Measurements from ENCODE around the gene JADE1. TPM values are rescaled to one million over a fixed set of nuclear protein-coding genes. Genes with fewer than 3 reads are reported as not detected.

JADE1 gene
- total RNA-seq, 2 donors from 2014 or later, result 8.3 to 9.6 TPM

GRCh38 chr4:128837679-128838078 is 28.2 kb downstream of the JADE1 start:
- Histone ChIP-seq H3K4me1 (no peaks in the 10 kb centered on the region), H3K27ac (no peak overlapping the region)

DNA sequence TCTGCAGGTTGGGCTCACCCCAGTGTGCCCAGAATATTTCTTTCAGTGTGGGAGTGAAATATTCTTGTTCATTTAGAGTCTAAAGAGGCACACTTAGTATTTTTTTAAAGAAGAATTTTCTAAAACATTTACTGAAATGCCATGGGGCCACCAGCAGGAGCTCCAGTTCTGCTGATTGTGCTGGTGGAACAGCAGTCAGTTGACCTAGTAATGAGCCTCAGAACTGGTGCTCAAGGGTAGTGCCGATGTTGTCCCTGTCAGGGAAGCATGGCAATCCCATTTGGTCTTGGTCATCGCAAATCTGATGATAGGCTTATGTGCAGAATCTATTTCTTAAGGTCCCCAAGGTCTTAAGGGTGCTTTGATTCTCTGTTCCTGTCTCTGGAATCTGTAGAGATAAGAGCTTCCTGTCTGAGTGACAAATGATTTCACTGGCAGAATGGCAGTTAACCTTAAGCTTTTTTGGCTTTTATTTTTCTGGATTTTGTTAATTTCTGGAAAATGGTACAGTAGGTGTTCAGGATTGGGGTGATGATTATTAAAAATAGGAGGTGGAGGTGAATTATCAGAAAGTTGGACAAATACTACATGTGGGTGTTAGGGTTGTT is 31.3 kb downstream of the JADE1 start:
- Histone ChIP-seq H3K4me1 (no peaks in the 10 kb centered on the region), H3K27ac (no peak overlapping the region), H3K27me3 (no peaks in the 10 kb centered on the region), H3K4me3 (no peak overlapping the region), H3K9ac (ENCODE audit: low read depth in 2 of 2, low read length in 2 of 2) (no peak overlapping the region), H3K9me3 (no peaks in the 10 kb centered on the region), H3K36me3 (no peaks in the 10 kb centered on the region)
- TF ChIP-seq CTCF (IDR thresholded peaks at IDR 0.05), result no peak
- intact Hi-C loops (cut with DNase I), result no loop called here
- DNase-seq, result no peak

More at GRCh38 chr4:128837679-128838078, 28.2 kb downstream of the JADE1 start:
- no peak overlapping the region for H3K4me3 ChIP-seq
- H3K27me3 ChIP-seq, result no peaks in the 10 kb centered on the region
- TF ChIP-seq CTCF (IDR thresholded peaks at IDR 0.05), result no peak
- H3K9ac ChIP-seq (ENCODE audit: low read depth in 2 of 2, low read length in 2 of 2), result no peak overlapping the region
- H3K36me3 ChIP-seq, result no peaks in the 10 kb centered on the region
- intact Hi-C loops (cut with DNase I), result no loop called here
- DNase-seq, result no peak
- H3K9me3 ChIP-seq, result no peaks in the 10 kb centered on the region

DNA sequence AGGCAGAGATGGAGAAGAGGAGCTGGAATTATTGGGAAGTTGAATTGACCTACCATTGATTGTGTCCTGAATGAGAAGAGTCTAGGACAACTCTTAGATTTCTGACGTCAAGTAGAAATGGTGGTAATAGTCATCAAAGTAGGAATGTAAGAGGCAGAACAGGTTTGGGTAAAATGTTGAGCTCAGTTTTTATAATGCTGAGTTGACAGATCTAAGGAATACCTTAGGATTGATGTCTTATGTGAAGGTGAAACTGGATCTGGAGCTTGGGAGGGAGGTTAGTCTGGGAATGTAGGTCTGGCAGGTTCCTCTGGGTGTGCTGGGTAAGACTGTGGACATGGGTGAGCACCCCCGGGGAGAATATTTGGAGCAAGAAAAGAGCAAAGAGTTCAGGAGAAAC is 31.9 kb downstream of the JADE1 start:
- intact Hi-C loops (cut with DNase I), result no loop called here
- no peak for TF ChIP-seq CTCF (IDR thresholded peaks at IDR 0.05)
- H3K27ac ChIP-seq, result no peak overlapping the region
- no peak overlapping the region for H3K9ac ChIP-seq (ENCODE audit: low read depth in 2 of 2, low read length in 2 of 2)
- H3K27me3 ChIP-seq, result no peaks in the 10 kb centered on the region
- no peak for DNase-seq
- H3K36me3 ChIP-seq, result no peaks in the 10 kb centered on the region
- H3K9me3 ChIP-seq, result no peaks in the 10 kb centered on the region
- no peaks in the 10 kb centered on the region for H3K4me1 ChIP-seq
- H3K4me3 ChIP-seq, result no peak overlapping the region

DNA sequence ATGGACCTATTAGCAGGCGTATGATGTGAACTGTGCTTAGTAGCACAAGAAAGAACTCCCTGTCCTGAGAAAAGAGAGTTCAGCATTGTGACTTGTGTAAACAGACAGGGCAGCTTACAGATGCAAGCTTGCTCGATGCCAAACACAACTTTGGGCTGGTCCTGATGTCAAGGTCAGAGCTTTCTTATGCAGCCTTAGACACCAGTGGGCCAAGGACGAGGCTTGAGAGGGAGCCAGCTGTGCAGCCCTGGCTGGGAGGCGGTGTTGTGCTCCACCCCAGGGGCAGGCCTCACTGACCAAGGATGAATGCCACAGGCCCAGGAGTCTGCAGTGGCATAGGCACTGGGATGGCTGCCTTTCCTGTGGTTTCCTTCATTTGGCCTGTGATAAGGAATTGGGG is 35.4 kb downstream of the JADE1 start:
- no peak for TF ChIP-seq CTCF (IDR thresholded peaks at IDR 0.05)
- H3K36me3 ChIP-seq, result no peaks in the 10 kb centered on the region
- no peak overlapping the region for H3K9ac ChIP-seq (ENCODE audit: low read depth in 2 of 2, low read length in 2 of 2)
- no peaks in the 10 kb centered on the region for H3K4me1 ChIP-seq
- H3K9me3 ChIP-seq, result no peaks in the 10 kb centered on the region
- intact Hi-C loops (cut with DNase I), result no loop called here
- DNase-seq, result no peak
- no peaks in the 10 kb centered on the region for H3K27me3 ChIP-seq
- no peak overlapping the region for H3K4me3 ChIP-seq
- H3K27ac ChIP-seq, result no peak overlapping the region

DNA sequence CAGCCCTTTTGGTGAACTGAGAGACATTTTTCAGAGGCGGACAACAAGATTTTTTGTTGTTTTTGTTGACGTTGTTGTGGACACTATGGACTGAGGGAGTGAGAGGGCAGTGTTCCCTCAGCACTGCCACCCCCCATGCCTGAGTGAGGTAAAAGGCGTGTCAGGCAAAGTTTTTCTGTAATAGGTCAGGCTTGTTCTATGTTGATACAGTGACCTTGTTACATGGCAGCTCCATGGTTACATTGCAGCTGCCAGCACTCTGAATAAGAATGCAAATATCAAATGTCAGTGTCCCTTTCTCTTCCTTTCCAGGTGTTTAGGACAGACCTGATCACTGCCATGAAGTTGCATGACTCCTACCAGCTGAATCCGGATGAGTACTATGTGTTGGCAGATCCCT is 36.6 kb downstream of the JADE1 start:
- no peaks in the 10 kb centered on the region for H3K36me3 ChIP-seq
- intact Hi-C loops (cut with DNase I), result no loop called here
- H3K27ac ChIP-seq, result no peak overlapping the region
- no peak for TF ChIP-seq CTCF (IDR thresholded peaks at IDR 0.05)
- DNase-seq, result no peak
- no peaks in the 10 kb centered on the region for H3K4me1 ChIP-seq
- H3K9ac ChIP-seq (ENCODE audit: low read depth in 2 of 2, low read length in 2 of 2), result no peak overlapping the region
- no peaks in the 10 kb centered on the region for H3K27me3 ChIP-seq
- no peak overlapping the region for H3K4me3 ChIP-seq
- H3K9me3 ChIP-seq, result no peaks in the 10 kb centered on the region

Measured in colonic mucosa (tissue), 4 donors.